Stomach (tissue), 9 donors: ENCODE data around the gene SUSD6. TPM values are rescaled to one million over a fixed set of nuclear protein-coding genes. Genes with fewer than 3 reads are reported as not detected.
"Not testable (repeated sequence)": the region's sequence is repeated elsewhere in the genome, so short reads cannot be mapped to it uniquely, and the experiment has no call there.

Source experiments
- DNase-seq, 2 donors: peaks; one replicate each; pipeline versions ENCODE4 v3.0.0 to v3.0.0-alpha.2; 2013 to 2019
- H3K27ac ChIP-seq, 5 donors: fragments of 200-600 bp in 4 of 5; sonication (generic) in 4 of 5; one replicate each; pipeline ENCODE4 v1.5.1; 2013 to 2019; ENCODE audit warnings: mild to moderate bottlenecking in 1 of 5, moderate library complexity in 1 of 5
- H3K27me3 ChIP-seq, 3 donors: fragments of 200-600 bp; sonication (generic); one replicate each; pipeline ENCODE4 v1.5.1; 2017 to 2019; ENCODE audit warnings: mixed run types in 1 of 3
- H3K36me3 ChIP-seq, 4 donors: fragments of 200-600 bp; sonication (generic); 1 replicate in 3 of 4; 2 replicates in 1 of 4; pipeline ENCODE4 v1.5.1; 2016 to 2019
- H3K4me1 ChIP-seq, 4 donors: fragments of 200-600 bp; sonication (generic); one replicate each; pipeline ENCODE4 v1.5.1; 2016 to 2019
- H3K4me3 ChIP-seq, 4 donors: fragments of 200-600 bp; sonication (generic) in 3 of 4; one replicate each; pipeline ENCODE4 v1.5.1; 2016 to 2019; ENCODE audit warnings: mild to moderate bottlenecking in 1 of 4
- H3K9me3 ChIP-seq, 4 donors: fragments of 200-600 bp; sonication (generic); one replicate each; pipeline ENCODE4 v1.5.1; 2016 to 2019
- EP300 ChIP-seq: sonication (generic); formaldehyde crosslinking; IDR thresholded peaks from one replicate; pipeline ENCODE4 v1.6.1; 2017; ENCODE audit warnings: antibody characterized with exemption
- POLR2A ChIP-seq, 4 donors: fragments of 450-650 bp; IDR thresholded peaks; one replicate each; pipeline ENCODE4 v1.6.1; 2016; ENCODE audit warnings: antibody characterized with exemption in 4 of 4, control low read depth in 2 of 4, mild to moderate bottlenecking in 1 of 4, moderate library complexity in 1 of 4
- POLR2AphosphoS5 ChIP-seq, 3 donors: sonication (generic); formaldehyde crosslinking; IDR thresholded peaks; one replicate each; pipeline ENCODE4 v1.6.1; 2016; ENCODE audit warnings: antibody characterized with exemption in 3 of 3
- WGBS, 5 donors: extraction: QIAGEN DNeasy Blood & Tissue Kit in 3 of 5; methylation state at CpG; one replicate each; pipeline versions ENCODE4 v1.1.5 to v1.1.7; 2013 to 2018; 5-methylcytosine and 5-hydroxymethylcytosine counted together
- intact Hi-C: fragments of 100-400 bp; cut with DNase I; formaldehyde crosslinking; loops from one replicate; pipeline ENCODE4 v1.15.1; 2023; ENCODE audit warnings: low total_unique reads
- polyA plus RNA-seq, 3 donors: library from polyadenylated mRNA; stranded (reverse); fragments of 200-250 nt; gene quantifications; one replicate each; pipeline ENCODE4 v1.2.3, GENCODE V29; 2013
- total RNA-seq, 5 donors: library from RNA; depleted of rRNA; stranded (reverse); fragments of >200 nt; gene quantifications; one replicate each; pipeline versions ENCODE4 v1.1.0 to v1.2.3, GENCODE V29; 2014 to 2016
- TF ChIP-seq, protein P1 (sequence below), 7 experiments: fragments of 450-650 bp in 4 of 7; fragments of 200-600 bp in 3 of 7; sonication (generic) in 3 of 7; IDR thresholded peaks; one replicate each; pipeline ENCODE4 v1.5.1; 2016 to 2019; ENCODE audit warnings: antibody characterized with exemption in 7 of 7, control low read depth in 2 of 7, mild to moderate bottlenecking in 1 of 7
- donor health status: healthy with polysubstance abuse.
- donor health status: Bipolar disorder and iron deficiency.
- donor health status: healthy.

The SUSD6 gene
- total and polyA plus RNA-seq, 8 donors, result 4.9 to 39.0 (median 24.7) TPM

DNA sequence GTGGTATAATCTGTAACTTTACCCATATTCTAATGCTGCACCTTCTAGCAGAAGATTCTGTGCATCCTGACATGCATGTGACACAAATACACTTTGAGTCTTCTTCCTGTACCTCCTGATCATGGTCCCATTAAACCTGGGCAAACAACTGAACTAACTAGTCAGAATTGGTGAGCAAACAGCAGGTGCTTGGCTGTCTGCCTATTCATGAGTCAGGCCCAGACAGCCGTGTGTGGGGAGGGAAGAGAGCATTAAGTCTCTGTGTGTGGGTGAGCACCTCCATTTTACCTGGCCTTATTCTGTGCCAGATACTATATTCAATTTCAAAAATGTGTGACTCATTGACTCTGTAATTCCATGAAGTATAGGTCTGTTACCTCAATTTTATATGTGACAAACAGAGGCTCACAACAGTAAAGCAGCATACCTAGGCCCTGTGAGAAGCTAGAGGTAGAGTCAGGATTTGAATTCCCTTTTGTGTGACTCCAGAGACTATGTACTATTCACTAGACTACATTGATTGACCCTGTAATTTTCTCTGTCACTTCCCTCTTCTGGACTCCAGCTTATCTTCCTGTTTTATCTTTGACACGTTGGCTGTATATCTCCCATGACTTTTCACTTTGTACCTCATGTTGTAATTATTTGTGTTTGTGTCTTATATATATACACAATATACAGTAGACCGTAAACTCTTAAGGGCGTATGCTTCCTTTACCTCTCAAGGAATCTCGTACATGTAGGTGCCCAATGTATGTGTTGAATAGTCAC lies 32.2 kb downstream of the SUSD6 start:
- Histone ChIP-seq H3K9me3 (peaks cover 0 to 5% (median 0%) of the 10 kb centered on the region in 4 donors), H3K27me3 (no peaks in the 10 kb centered on the region), H3K4me3 (no peak overlapping the region), H3K4me1 (peaks cover 43 to 97% (median 69%) of the 10 kb centered on the region in 4 donors), H3K27ac (peak overlapping the region; percentile 22 to 86 (median 74)), H3K36me3 (peaks cover 0 to 4% (median 0%) of the 10 kb centered on the region in 4 donors)
- DNase-seq, result peak; percentile 90 to 92
- TF ChIP-seq POLR2AphosphoS5 (IDR thresholded peaks at IDR 0.05), result peak in 2 of 3 donors; percentile 30 to 75
- TF ChIP-seq, protein P1, sequence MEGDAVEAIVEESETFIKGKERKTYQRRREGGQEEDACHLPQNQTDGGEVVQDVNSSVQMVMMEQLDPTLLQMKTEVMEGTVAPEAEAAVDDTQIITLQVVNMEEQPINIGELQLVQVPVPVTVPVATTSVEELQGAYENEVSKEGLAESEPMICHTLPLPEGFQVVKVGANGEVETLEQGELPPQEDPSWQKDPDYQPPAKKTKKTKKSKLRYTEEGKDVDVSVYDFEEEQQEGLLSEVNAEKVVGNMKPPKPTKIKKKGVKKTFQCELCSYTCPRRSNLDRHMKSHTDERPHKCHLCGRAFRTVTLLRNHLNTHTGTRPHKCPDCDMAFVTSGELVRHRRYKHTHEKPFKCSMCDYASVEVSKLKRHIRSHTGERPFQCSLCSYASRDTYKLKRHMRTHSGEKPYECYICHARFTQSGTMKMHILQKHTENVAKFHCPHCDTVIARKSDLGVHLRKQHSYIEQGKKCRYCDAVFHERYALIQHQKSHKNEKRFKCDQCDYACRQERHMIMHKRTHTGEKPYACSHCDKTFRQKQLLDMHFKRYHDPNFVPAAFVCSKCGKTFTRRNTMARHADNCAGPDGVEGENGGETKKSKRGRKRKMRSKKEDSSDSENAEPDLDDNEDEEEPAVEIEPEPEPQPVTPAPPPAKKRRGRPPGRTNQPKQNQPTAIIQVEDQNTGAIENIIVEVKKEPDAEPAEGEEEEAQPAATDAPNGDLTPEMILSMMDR (IDR thresholded peaks at IDR 0.05), result no peak
- no peak for TF ChIP-seq EP300
- 45 to 53% (median 47%) methylated on average over 5 of the region's 5 CpGs for WGBS, 5 donors
- intact Hi-C loops, result no loop called here

DNA sequence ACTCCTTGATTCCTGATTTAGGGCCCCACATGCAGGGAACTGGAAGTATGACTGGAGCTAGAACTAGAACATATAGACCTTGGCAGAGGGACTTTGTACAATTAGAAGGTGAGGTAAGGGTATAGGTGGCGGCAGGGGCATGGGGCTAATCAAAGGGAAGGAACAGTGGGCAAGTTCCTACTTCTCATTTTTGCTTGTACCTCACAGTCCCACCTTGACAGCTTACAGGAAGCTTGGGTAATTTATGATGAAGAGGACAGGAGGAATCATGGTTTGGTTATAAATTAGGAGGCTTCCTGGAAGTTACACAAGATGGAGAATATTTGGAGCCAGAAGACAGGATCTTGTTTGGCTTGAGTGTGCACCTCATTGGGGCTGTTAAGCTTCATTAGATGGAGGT lies 33.4 kb downstream of the SUSD6 start:
- H3K9me3 ChIP-seq, result peaks cover 0 to 5% (median 0%) of the 10 kb centered on the region in 4 donors
- no peak overlapping the region for H3K4me3 ChIP-seq
- TF ChIP-seq POLR2AphosphoS5 (IDR thresholded peaks at IDR 0.05) (no peak), POLR2A (IDR thresholded peaks at IDR 0.05) (no peak), EP300 (no peak)
- TF ChIP-seq, protein P1 (IDR thresholded peaks at IDR 0.05), result no peak
- no peak for DNase-seq
- intact Hi-C loops, result no loop called here
- peaks cover 53 to 99% (median 70%) of the 10 kb centered on the region in 4 donors for H3K4me1 ChIP-seq
- WGBS, 5 donors, result 77 to 91% (median 86%) methylated on average over 1 of the region's 1 CpG
- peaks cover 0 to 4% (median 0%) of the 10 kb centered on the region in 4 donors for H3K36me3 ChIP-seq
- peak overlapping the region; percentile 43 to 86 (median 74) for H3K27ac ChIP-seq
- H3K27me3 ChIP-seq, result no peaks in the 10 kb centered on the region

DNA sequence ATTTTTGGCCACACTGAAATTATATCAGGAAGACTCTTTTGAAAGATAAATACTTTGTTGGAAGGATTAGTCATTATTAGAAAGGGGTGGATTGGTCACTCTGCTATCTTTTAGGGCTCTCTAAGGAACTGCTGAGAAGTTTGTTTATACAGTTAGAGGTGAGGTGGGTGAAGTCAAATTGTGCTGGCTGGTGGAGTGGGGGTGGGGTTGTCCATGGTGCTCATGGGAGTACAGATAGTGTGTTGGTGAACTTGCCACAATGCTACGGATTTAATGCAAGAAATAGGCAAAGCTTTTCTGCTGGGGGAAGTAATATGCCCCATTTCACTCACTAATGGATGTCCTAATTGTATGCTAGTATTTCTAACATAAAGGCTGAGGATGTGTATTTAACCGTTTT lies 35.8 kb downstream of the SUSD6 start:
- 33 to 65% (median 47%) methylated on average over 2 of the region's 2 CpGs for WGBS, 5 donors
- H3K27ac ChIP-seq, result peak overlapping the region; percentile 50 to 92 (median 79)
- peaks cover 0 to 4% (median 0%) of the 10 kb centered on the region in 4 donors for H3K36me3 ChIP-seq
- no peaks in the 10 kb centered on the region for H3K9me3 ChIP-seq
- DNase-seq, result peak in 1 of 2 donors; percentile 67
- H3K4me1 ChIP-seq, result peaks cover 77 to 100% (median 90%) of the 10 kb centered on the region in 4 donors
- intact Hi-C loops, result no loop called here
- H3K27me3 ChIP-seq, result no peaks in the 10 kb centered on the region
- TF ChIP-seq, protein P1 (IDR thresholded peaks at IDR 0.05), result no peak
- TF ChIP-seq EP300 (no peak), POLR2AphosphoS5 (IDR thresholded peaks at IDR 0.05) (peak in 1 of 3 donors; percentile 34), POLR2A (IDR thresholded peaks at IDR 0.05) (no peak)
- H3K4me3 ChIP-seq, result no peak overlapping the region

DNA sequence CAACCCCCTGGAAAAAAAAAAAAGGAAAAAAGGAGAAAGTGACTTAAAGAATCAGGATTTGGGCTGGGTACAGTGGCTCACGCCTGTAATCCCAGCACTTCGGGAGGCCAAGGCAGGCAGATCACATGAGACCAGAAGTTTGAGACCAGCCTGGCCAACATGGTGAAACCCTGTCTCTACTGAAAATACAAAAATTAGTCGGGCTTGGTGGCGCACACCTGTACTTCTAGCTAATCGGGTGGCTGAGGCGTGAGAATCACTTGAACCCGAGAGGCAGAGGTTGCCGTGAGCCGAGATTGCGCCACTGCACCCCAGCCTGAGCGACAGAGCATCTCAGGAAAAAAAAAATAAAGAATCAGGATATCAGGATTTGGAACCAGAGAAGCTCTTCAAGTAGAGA lies 36.2 kb downstream of the SUSD6 start:
- H3K27me3 ChIP-seq, H3K36me3 ChIP-seq, H3K9me3 ChIP-seq, H3K4me3 ChIP-seq, intact Hi-C loops, DNase-seq: not testable (repeated sequence)
- 79 to 89% (median 86%) methylated on average over 11 of the region's 11 CpGs for WGBS, 5 donors
- Histone ChIP-seq H3K27ac (peak overlapping the region; percentile 72 to 92 (median 79)), H3K4me1 (peaks cover 79 to 100% (median 91%) of the 10 kb centered on the region in 4 donors)
